HG03066 (cell line): ENCODE data around the gene DUSP3.
A peak's percentile ranks its signal among the peaks of the same experiment; 100 is the strongest.

Experiments
- ATAC-seq: cut with Tn5 transposase; IDR thresholded peaks from one replicate; pipeline ENCODE4 v1.9.1; 2021; ENCODE audit warnings: low read depth; ENCODE audit not compliant: unreplicated experiment

DUSP3 gene

DNA sequence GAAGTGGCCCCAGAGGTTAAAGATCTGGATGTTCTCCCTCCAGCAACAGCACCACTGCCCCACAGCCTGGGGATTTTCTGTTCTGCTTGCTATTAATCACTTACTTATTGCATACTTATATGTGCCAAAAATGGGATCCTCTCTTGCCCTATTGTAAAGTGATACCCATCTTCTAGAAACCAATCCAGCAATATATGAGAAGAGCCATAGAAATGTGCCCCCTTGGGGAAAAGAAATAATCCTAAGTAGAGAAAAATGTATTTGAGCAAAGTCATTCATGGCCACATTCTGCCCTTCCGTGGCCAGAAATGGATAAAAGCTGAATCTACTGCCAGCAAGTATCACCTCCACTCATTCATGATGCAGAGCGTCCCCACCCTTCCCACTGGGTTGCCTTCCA is 41.1 kb downstream of the DUSP3 start:
- ATAC-seq, result no peak

GRCh38 chr17:43736389-43736788 is 42.4 kb downstream of the DUSP3 start:
- no peak for ATAC-seq

DNA sequence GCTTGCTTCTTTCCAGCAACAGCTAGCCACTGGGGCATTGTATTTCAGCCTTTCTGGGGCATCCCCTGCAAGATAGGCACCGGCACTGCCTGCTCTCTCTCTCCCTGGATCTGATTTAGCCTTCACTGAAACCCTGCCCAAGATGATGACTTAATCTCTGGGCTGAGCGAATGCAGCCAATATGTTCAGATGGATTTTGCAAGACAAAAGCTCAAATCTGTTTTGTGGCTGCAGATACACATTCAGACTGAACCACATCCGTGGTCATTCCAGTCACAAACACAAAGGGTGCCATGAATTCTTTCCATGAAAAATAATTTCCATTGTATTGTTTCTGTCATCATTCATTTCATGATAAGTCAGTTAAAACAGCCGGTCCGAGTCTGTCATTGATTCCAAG is 44.4 kb downstream of the DUSP3 start:
- ATAC-seq, result no peak

GRCh38 chr17:43733956-43734355 is 44.8 kb downstream of the DUSP3 start:
- no peak for ATAC-seq

DNA sequence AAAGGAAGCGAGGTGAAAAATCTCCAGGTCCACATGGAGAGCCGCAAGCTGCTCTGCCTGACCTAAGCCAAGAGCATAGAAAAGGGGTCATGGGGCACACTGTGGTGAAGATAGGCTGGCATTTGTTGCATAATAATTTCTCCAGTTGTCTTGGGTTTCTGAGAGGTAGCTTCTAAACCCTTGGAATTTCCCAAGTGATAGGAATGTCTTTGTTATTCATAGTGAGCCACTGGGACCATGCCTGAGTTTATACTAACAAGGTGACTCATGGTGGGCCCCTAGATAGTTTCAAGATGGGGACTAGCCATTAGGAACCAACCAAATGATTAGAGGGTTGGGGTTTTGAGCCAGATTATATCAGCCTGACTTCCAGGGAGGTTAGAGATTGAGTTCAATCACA is 45.8 kb downstream of the DUSP3 start:
- no peak for ATAC-seq

DNA sequence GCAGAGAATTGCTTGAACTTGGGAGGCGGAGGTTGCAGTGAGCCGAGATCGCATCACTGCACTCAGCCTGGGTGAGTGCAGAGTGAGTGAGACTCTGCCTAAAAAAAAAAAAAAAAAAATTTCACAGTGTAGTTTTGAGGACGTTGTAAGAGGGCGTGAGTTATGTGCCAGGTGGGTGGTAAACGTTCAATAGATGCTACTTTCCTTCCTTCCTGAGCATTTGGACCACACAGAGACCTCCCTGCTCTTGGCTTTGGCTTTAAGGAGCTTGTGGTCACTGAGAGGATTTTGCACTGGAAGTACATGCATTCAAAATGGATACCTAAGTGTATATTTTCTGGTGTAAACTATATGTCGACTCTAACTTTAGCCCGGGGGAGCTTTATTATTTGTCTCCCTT is 50.7 kb downstream of the DUSP3 start:
- ATAC-seq, result no peak

GRCh38 chr17:43723697-43724359 is 54.9 kb downstream of the DUSP3 start:
- no peak for ATAC-seq

DNA sequence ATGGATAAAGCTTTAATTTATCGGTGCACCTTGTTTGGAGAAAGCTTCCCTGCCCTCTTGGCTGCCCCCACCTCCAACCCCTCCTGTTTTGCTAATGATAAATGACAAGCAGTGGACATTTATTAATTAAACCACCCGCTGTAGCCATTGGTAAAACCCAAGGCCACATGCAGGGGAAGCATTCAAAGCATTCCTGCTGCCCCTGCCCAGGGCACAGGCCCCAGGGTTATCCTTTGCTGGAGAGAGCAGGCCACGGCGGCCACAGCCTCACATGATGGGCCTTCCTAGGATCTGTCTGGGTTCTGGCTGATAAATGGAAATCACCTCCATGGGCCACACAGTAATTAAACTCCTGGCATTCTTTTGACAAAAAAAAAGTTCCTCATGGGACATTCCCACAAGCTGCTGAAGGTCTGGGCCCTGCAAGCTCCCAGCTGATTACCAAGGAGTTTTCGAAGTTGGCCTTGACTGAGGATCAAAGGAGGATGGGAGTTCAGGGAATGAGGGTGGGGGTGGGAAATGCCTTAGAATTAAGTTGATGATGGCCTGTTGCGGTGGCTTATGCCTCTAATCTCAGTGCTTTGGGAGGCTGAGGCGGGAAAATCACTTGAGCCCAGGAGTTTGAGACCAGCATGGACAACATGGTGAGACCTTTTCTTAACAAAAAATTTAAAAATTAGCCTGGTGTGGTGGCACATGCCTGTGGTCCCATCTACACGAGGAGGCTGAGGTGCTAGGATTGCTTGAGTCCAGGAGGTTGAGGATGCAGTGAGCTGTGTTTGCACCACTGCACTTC is 55.7 kb downstream of the DUSP3 start:
- ATAC-seq, result no peak

GRCh38 chr17:43722269-43722619 is 56.5 kb downstream of the DUSP3 start:
- no peak for ATAC-seq

DNA sequence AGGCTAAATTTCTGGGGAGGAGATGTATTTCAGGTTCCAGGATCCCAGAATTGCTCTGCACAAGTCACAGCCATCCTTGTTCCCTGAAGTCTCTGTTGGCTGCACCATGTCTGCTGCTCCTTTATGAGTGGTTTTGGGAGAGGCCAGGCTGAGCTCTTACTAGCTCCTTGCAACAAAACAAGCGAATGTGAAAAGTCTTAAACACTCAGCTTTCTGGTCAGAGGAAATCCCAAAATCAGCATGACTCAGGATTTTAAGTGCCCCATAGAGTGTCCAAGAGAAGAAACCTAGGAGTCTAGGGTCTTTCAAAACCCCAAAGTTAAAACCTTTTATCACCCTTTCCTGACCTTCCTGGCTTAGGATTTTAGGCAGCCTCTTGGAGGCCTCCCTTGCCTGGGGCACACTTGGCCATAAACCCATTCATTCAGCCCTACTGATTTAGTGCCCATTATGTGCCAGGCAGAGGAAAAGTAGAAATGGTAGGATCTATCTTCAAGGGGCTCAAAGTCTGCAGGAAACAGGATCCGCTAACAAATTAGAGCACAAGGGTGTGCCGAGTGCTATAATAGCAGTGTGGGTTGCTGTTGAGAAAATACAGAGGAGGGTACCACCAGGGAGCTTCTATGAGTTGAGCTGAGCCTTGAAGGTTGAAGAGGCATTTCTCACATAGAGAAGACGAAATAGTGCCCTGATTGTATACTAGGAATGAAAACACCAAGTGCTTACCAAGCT is 57.1 kb downstream of the DUSP3 start:
- no peak for ATAC-seq

GRCh38 chr17:43720311-43721060 is 58.3 kb downstream of the DUSP3 start:
- peak; percentile 73 for ATAC-seq

DNA sequence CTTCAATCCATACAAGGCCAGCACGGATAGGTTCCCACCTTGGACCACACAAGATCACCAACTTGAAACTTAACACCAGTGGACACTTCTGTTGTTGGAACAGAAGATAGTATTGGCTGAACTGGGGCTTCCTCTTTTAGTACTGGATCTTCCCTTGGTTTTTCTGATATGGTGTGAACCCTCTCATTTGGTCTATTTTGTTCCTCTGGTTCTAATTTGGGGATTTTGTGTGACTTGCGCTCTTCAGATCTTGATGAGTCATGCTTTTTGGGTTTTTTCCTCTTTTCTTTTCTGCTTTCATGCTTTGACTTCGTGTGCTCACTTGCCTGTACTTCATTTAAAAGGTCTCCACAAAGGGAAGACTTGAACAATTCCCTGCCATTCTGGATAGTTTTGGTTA is 59.2 kb downstream of the DUSP3 start:
- no peak for ATAC-seq

- no peak for ATAC-seq
These were observed 60.2 kb downstream of the DUSP3 start for GRCh38 chr17:43718544-43718943.

DNA sequence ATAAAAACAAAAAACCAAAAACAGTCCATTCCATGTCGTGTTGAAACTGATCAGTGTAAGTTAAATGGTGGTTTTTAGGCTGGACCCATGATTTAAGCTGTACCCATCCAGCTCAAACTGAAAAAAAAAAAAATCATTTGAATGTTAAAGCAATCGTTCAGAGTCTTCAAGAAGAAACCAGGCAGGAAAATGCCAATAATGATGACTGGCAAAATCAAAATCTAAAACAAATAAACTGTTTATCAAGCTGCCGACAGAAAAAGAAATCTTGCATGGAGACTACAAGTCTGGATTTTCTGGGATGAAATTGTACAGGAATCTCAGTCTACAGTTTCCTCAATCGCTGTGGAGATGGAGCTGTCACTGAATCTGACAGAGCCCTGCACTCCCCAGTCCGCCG is 60.9 kb downstream of the DUSP3 start:
- ATAC-seq, result no peak
